K562 (cell line): ENCODE measurements around the gene HHLA2.

ENCODE experiments used
- FOXK1 ChIP-seq: sonication (generic); formaldehyde crosslinking; IDR thresholded peaks from 2 replicates; pipeline ENCODE4 v1.8.0; 2022; ENCODE audit warnings: missing genetic modification reagents, mild to moderate bottlenecking, borderline replicate concordance
- GATA2 ChIP-seq: sonication (generic); formaldehyde crosslinking; IDR thresholded peaks from 2 replicates; pipeline ENCODE4 v1.4.0; 2020; ENCODE audit warnings: mild to moderate bottlenecking, missing genetic modification reagents
- GTF2F1 ChIP-seq: IDR thresholded peaks from 2 replicates; pipeline ENCODE4 v1.6.1; 2011; ENCODE audit warnings: low read depth, low read length, improper control_type of control experiment
- LCOR ChIP-seq: sonication (generic); formaldehyde crosslinking; IDR thresholded peaks from 2 replicates; pipeline ENCODE4 v1.8.0; 2022; ENCODE audit warnings: mild to moderate bottlenecking, missing genetic modification reagents
- NFXL1 ChIP-seq: fragments of 450-650 bp; formaldehyde crosslinking; IDR thresholded peaks from 2 replicates; pipeline ENCODE4 v1.4.0; 2021; ENCODE audit warnings: mild to moderate bottlenecking
- RAD21 ChIP-seq, 2 experiments: fragments of 250-450 bp in 1 of 2; fragments of 450-650 bp in 1 of 2; sonication (Bioruptor Pico) in 1 of 2; formaldehyde crosslinking in 1 of 2; IDR thresholded peaks in 1 of 2; conservative IDR thresholded peaks in 1 of 2; 2 replicates each; pipeline versions ENCODE4 v1.4.0 to v1.8.0; 2020 to 2022; ENCODE audit warnings: mild to moderate bottlenecking in 2 of 2, moderate library complexity in 1 of 2
- RNF219 ChIP-seq: fragments of 250-450 bp; sonication (Bioruptor Pico); IDR thresholded peaks from 2 replicates; pipeline ENCODE4 v1.5.0; 2022; ENCODE audit warnings: mild to moderate bottlenecking
- SREBF1 ChIP-seq: fragments of 150-350 bp; IDR thresholded peaks from 2 replicates; pipeline ENCODE4 v1.6.1; 2014; ENCODE audit warnings: antibody characterized with exemption, low read depth, low read length, borderline replicate concordance
- ZSCAN32 ChIP-seq: fragments of 450-650 bp; formaldehyde crosslinking; IDR thresholded peaks from 2 replicates; pipeline ENCODE4 v1.4.0; 2020; ENCODE audit warnings: mild to moderate bottlenecking, moderate library complexity

GRCh38 chr3:108324177-108324576 is 27.8 kb downstream of the HHLA2 start:
- TF ChIP-seq GTF2F1 (no peak), RNF219 (CRISPR knock-in tag) (no peak), NFXL1 (CRISPR knock-in tag) (no peak), ZSCAN32 (no peak), RAD21 (CRISPR knock-in tag; conservative IDR thresholded peaks at IDR 0.05 in 1 of 2, IDR thresholded peaks at IDR 0.05 in 1 of 2) (no peak), GATA2 (CRISPR knock-in tag) (no peak), LCOR (no peak), FOXK1 (CRISPR knock-in tag) (no peak), SREBF1 (no peak)
